ENCODE data around the gene APLF. TPM values are rescaled to one million over a fixed set of nuclear protein-coding genes. Genes with fewer than 3 reads are reported as not detected.

Gene APLF
- total and polyA plus RNA-seq, 8 donors = 3.3 to 4.4 (median 3.9) TPM

GRCh38 chr2:68464651-68465050 is 2.7 kb upstream of the APLF start:
- Histone ChIP-seq H3K27me3 (no peaks in the 10 kb centered on the region), H3K4me1 (peaks cover 0 to 23% of the 10 kb centered on the region in 2 donors), H3K27ac (no peak overlapping the region), H3K9me3 (no peaks in the 10 kb centered on the region), H3K36me3 (no peaks in the 10 kb centered on the region), H3K4me3 (no peak overlapping the region)
- ATAC-seq (no peak), DNase-seq (no peak)
- intact Hi-C loops (cut with DNase I) = no loop called here
- TF ChIP-seq CTCF (IDR thresholded peaks at IDR 0.05) = no peak

- peaks cover 0 to 23% of the 10 kb centered on the region in 2 donors for H3K4me1 ChIP-seq
- H3K9me3 ChIP-seq = no peaks in the 10 kb centered on the region
- ATAC-seq = no peak
- H3K27ac ChIP-seq = peak overlapping the region in 1 of 2 donors; percentile 84
- no peak overlapping the region for H3K4me3 ChIP-seq
- intact Hi-C loops (cut with DNase I) = no loop called here
- no peaks in the 10 kb centered on the region for H3K36me3 ChIP-seq
- H3K27me3 ChIP-seq = no peaks in the 10 kb centered on the region
- DNase-seq = no peak
- TF ChIP-seq CTCF (IDR thresholded peaks at IDR 0.05) = no peak
Measured at GRCh38 chr2:68465081-68465916, 2.1 kb upstream of the APLF start.

GRCh38 chr2:68466361-68466777 is 1.0 kb upstream of the APLF start:
- peak in 1 of 4 donors; percentile 25 for DNase-seq
- H3K4me3 ChIP-seq = peak overlapping the region; percentile 79 to 85
- H3K4me1 ChIP-seq = peaks cover 0 to 23% of the 10 kb centered on the region in 2 donors
- no peak for TF ChIP-seq CTCF (IDR thresholded peaks at IDR 0.05)
- peak; percentile 2 for ATAC-seq
- H3K36me3 ChIP-seq = no peaks in the 10 kb centered on the region
- H3K27ac ChIP-seq = peak overlapping the region; percentile 84 to 89
- H3K27me3 ChIP-seq = no peaks in the 10 kb centered on the region
- no peaks in the 10 kb centered on the region for H3K9me3 ChIP-seq
- intact Hi-C loops (cut with DNase I) = no loop called here

GRCh38 chr2:68466778-68467076 is 658 bp upstream of the APLF start:
- peak; percentile 22 for ATAC-seq
- intact Hi-C loops (cut with DNase I) = no loop called here
- H3K36me3 ChIP-seq = no peaks in the 10 kb centered on the region
- H3K27me3 ChIP-seq = no peaks in the 10 kb centered on the region
- H3K4me3 ChIP-seq = peak overlapping the region; percentile 79 to 85
- TF ChIP-seq CTCF (IDR thresholded peaks at IDR 0.05) = no peak
- DNase-seq = no peak
- peak overlapping the region; percentile 84 to 89 for H3K27ac ChIP-seq
- H3K9me3 ChIP-seq = no peaks in the 10 kb centered on the region
- peaks cover 0 to 23% of the 10 kb centered on the region in 2 donors for H3K4me1 ChIP-seq

GRCh38 chr2:68468801-68469200 is 1.4 kb downstream of the APLF start:
- no peak for DNase-seq
- Histone ChIP-seq H3K27me3 (no peaks in the 10 kb centered on the region), H3K27ac (no peak overlapping the region), H3K9me3 (no peaks in the 10 kb centered on the region), H3K4me3 (no peak overlapping the region), H3K36me3 (no peaks in the 10 kb centered on the region), H3K4me1 (peaks cover 0 to 19% of the 10 kb centered on the region in 2 donors)
- no peak for TF ChIP-seq CTCF (IDR thresholded peaks at IDR 0.05)
- intact Hi-C loops (cut with DNase I) = no loop called here
- no peak for ATAC-seq

Measured in left lung (tissue), 10 donors.